NK-92 (cell line): ENCODE results near the gene SPEF1.
"Not testable (repeated sequence)": the region's sequence is repeated elsewhere in the genome, so short reads cannot be mapped to it uniquely, and the experiment has no call there.

Source experiments
- DNase-seq: peaks from one replicate; lab custom pipeline; 2025; ENCODE audit not compliant: unreplicated experiment; lab: John Stamatoyannopoulos, UW

SPEF1 gene

GRCh38 chr20:3811467-3812258 is 30.4 kb upstream of the SPEF1 start:
- DNase-seq, result no peak

GRCh38 chr20:3808544-3808943 is 27.3 kb upstream of the SPEF1 start:
- no peak for DNase-seq

- no peak for DNase-seq
These were observed 23.5 kb upstream of the SPEF1 start for GRCh38 chr20:3804781-3805180.

- DNase-seq, result no peak
These were observed 23.1 kb upstream of the SPEF1 start for GRCh38 chr20:3804254-3804751.

GRCh38 chr20:3803854-3804253 is 22.6 kb upstream of the SPEF1 start:
- DNase-seq, result no peak

- DNase-seq, result no peak
These were observed 22.0 kb upstream of the SPEF1 start for GRCh38 chr20:3803289-3803688.

- no peak for DNase-seq
These were observed 21.4 kb upstream of the SPEF1 start for GRCh38 chr20:3802524-3803239.

GRCh38 chr20:3801846-3802245 is 20.6 kb upstream of the SPEF1 start:
- no peak for DNase-seq

- no peak for DNase-seq
These were observed 20.1 kb upstream of the SPEF1 start for GRCh38 chr20:3801299-3801698.

GRCh38 chr20:3800878-3801260 is 19.6 kb upstream of the SPEF1 start:
- no peak for DNase-seq

GRCh38 chr20:3800256-3800877 is 19.1 kb upstream of the SPEF1 start:
- no peak for DNase-seq

- no peak for DNase-seq
These were observed 17.6 kb upstream of the SPEF1 start for GRCh38 chr20:3798908-3799248.

GRCh38 chr20:3798373-3798768 is 17.1 kb upstream of the SPEF1 start:
- DNase-seq, result no peak

- DNase-seq, result no peak
These were observed 16.5 kb upstream of the SPEF1 start for GRCh38 chr20:3797592-3798372.

GRCh38 chr20:3797226-3797545 is 15.9 kb upstream of the SPEF1 start:
- DNase-seq, result no peak

- DNase-seq, result no peak
These were observed 15.4 kb upstream of the SPEF1 start for GRCh38 chr20:3796477-3797225.

GRCh38 chr20:3795511-3796468 is 14.5 kb upstream of the SPEF1 start, which contains the start of gene CDC25B:
CDC25B (plus strand) TSS chr20:3796310; CDS start chr20:3796532, 222 bp downstream.
- DNase-seq, result peak; percentile 64

GRCh38 chr20:3794701-3795420 is 13.6 kb upstream of the SPEF1 start:
- DNase-seq, result no peak

- DNase-seq, result not testable (repeated sequence)
These were observed 12.9 kb upstream of the SPEF1 start for GRCh38 chr20:3794168-3794567.
